Liver (tissue), 9 donors: ENCODE measurements around the gene NPNT. TPM values are rescaled to one million over a fixed set of nuclear protein-coding genes. Genes with fewer than 3 reads are reported as not detected.

Experiments
- DNase-seq: peaks from one replicate; pipeline ENCODE4 v3.0.0-alpha.2; 2017; ENCODE audit warnings: low spot score
- H3K27ac ChIP-seq, 2 donors: one replicate each; pipeline ENCODE4 v1.7.0; 2013; ENCODE audit warnings: inconsistent platforms in 2 of 2, low read length in 2 of 2, control low read depth in 1 of 2, low read depth in 1 of 2, mild to moderate bottlenecking in 1 of 2
- H3K27me3 ChIP-seq, 4 donors: one replicate each; pipeline versions ENCODE4 v1.6.1 to v1.7.0; 2013; ENCODE audit warnings: low read length in 3 of 4, inconsistent platforms in 1 of 4, mild to moderate bottlenecking in 1 of 4, moderate library complexity in 1 of 4; ENCODE audit not compliant: control insufficient read depth in 4 of 4, insufficient read depth in 4 of 4
- H3K36me3 ChIP-seq, 4 donors: one replicate each; pipeline versions ENCODE4 v1.6.1 to v1.7.0; 2013; ENCODE audit warnings: low read length in 3 of 4, mild to moderate bottlenecking in 3 of 4, low read depth in 1 of 4, moderate library complexity in 1 of 4; ENCODE audit not compliant: control insufficient read depth in 4 of 4, insufficient read depth in 3 of 4
- H3K4me1 ChIP-seq, 4 donors: one replicate each; pipeline versions ENCODE4 v1.6.1 to v1.7.0; 2013; ENCODE audit warnings: low read length in 3 of 4, mild to moderate bottlenecking in 3 of 4, moderate library complexity in 1 of 4; ENCODE audit not compliant: control insufficient read depth in 4 of 4, insufficient read depth in 4 of 4
- H3K4me3 ChIP-seq, 3 donors: one replicate each; pipeline versions ENCODE4 v1.6.1 to v1.7.0; 2013; ENCODE audit warnings: low read length in 3 of 3, control low read depth in 1 of 3, low read depth in 1 of 3, mild to moderate bottlenecking in 1 of 3
- H3K9ac ChIP-seq, 2 donors: one replicate each; pipeline ENCODE4 v1.7.0; 2013; ENCODE audit warnings: low read length in 2 of 2, mild to moderate bottlenecking in 2 of 2, moderate library complexity in 2 of 2, control low read depth in 1 of 2, low read depth in 1 of 2
- H3K9me3 ChIP-seq, 4 donors: one replicate each; pipeline versions ENCODE4 v1.6.1 to v1.7.0; 2013; ENCODE audit warnings: low read length in 3 of 4; ENCODE audit not compliant: control insufficient read depth in 4 of 4
- ATF3 ChIP-seq: IDR thresholded peaks from 2 replicates; pipeline ENCODE4 v1.6.1; 2016; ENCODE audit warnings: antibody characterized with exemption
- EGR1 ChIP-seq, 2 donors: IDR thresholded peaks; 2 replicates each; pipeline ENCODE4 v1.6.1; 2016 to 2018; ENCODE audit warnings: antibody characterized with exemption in 2 of 2, low read depth in 2 of 2
- FOXA1 ChIP-seq: IDR thresholded peaks from 2 replicates; pipeline ENCODE4 v1.6.1; 2016; ENCODE audit warnings: antibody characterized with exemption
- FOXA2 ChIP-seq: IDR thresholded peaks from 2 replicates; pipeline ENCODE4 v1.6.1; 2016; ENCODE audit warnings: antibody characterized with exemption
- GABPA ChIP-seq, 2 donors: IDR thresholded peaks in 1 of 2; conservative IDR thresholded peaks in 1 of 2; 2 replicates each; pipeline ENCODE4 v1.6.1; 2016; ENCODE audit warnings: antibody characterized with exemption in 2 of 2, mild to moderate bottlenecking in 1 of 2, moderate library complexity in 1 of 2
- HNF4A ChIP-seq, 2 donors: conservative IDR thresholded peaks; 2 replicates each; pipeline ENCODE4 v1.6.1; 2016; ENCODE audit warnings: antibody characterized with exemption in 2 of 2, mild to moderate bottlenecking in 2 of 2
- HNF4G ChIP-seq: IDR thresholded peaks from 2 replicates; pipeline ENCODE4 v1.6.1; 2016; ENCODE audit warnings: antibody characterized with exemption
- JUND ChIP-seq, 2 donors: IDR thresholded peaks; 2 replicates each; pipeline ENCODE4 v1.6.1; 2016; ENCODE audit warnings: antibody characterized with exemption in 2 of 2
- MAX ChIP-seq: IDR thresholded peaks from 2 replicates; pipeline ENCODE4 v1.6.1; 2016; ENCODE audit warnings: antibody characterized with exemption
- NR2F2 ChIP-seq: IDR thresholded peaks from 2 replicates; pipeline ENCODE4 v1.6.1; 2016; ENCODE audit warnings: antibody characterized with exemption
- RAD21 ChIP-seq, 2 donors: IDR thresholded peaks; 2 replicates each; pipeline ENCODE4 v1.6.1; 2016; ENCODE audit warnings: antibody characterized with exemption in 2 of 2, mild to moderate bottlenecking in 2 of 2
- RXRA ChIP-seq, 2 donors: IDR thresholded peaks; 2 replicates each; pipeline ENCODE4 v1.6.1; 2017 to 2018; ENCODE audit warnings: antibody characterized with exemption in 2 of 2, mild to moderate bottlenecking in 1 of 2
- SP1 ChIP-seq: IDR thresholded peaks from 2 replicates; pipeline ENCODE4 v1.6.1; 2018; ENCODE audit warnings: antibody characterized with exemption, mild to moderate bottlenecking
- TAF1 ChIP-seq: conservative IDR thresholded peaks from 2 replicates; pipeline ENCODE4 v1.6.1; 2016; ENCODE audit warnings: antibody characterized with exemption, mild to moderate bottlenecking
- YY1 ChIP-seq: IDR thresholded peaks from 2 replicates; pipeline ENCODE4 v1.6.1; 2016; ENCODE audit warnings: antibody characterized with exemption, mild to moderate bottlenecking
- WGBS: extraction: QIAGEN DNeasy Blood & Tissue Kit; methylation state at CpG from one replicate; pipeline ENCODE4 v1.1.7; 2013; 5-methylcytosine and 5-hydroxymethylcytosine counted together
- polyA plus RNA-seq, 2 donors: library from polyadenylated mRNA; stranded (reverse) in 1 of 2; unstranded in 1 of 2; fragments of 200-250 nt in 1 of 2; fragments of >200 nt in 1 of 2; fragmentation: Nextera tagmentation in 1 of 2; extraction: Ambion mirVana in 1 of 2; gene quantifications; one replicate each; pipeline versions ENCODE4 v1.2.1 to v1.2.3, GENCODE V29; 2013 to 2015
- total RNA-seq, 2 donors: library from RNA; depleted of rRNA; stranded (reverse); fragments of >200 nt; gene quantifications; one replicate each; pipeline ENCODE4 v1.2.3, GENCODE V29; 2014
- TF ChIP-seq, protein P1 (sequence below): IDR thresholded peaks from 2 replicates; pipeline ENCODE4 v1.6.1; 2016; ENCODE audit warnings: antibody characterized with exemption, mild to moderate bottlenecking
- TF ChIP-seq, protein P2 (sequence below): fragments of 150-350 bp; IDR thresholded peaks from 2 replicates; pipeline ENCODE4 v1.5.1; 2017; ENCODE audit warnings: improper control_type of control experiment, low read depth, low read length; ENCODE audit not compliant: missing input control
- TF ChIP-seq, protein P3 (sequence below): IDR thresholded peaks from 2 replicates; pipeline ENCODE4 v1.6.1; 2016; ENCODE audit warnings: antibody characterized with exemption
- donor health status: healthy.
- donor health status: healthy.
- donor health status: healthy.
- donor health status: healthy.
- donor health status: healthy.

The NPNT gene
- total and polyA plus RNA-seq, 4 donors: 1.3 to 4.4 (median 2.0) TPM

- DNase-seq: no peak
- TF ChIP-seq HNF4A (conservative IDR thresholded peaks at IDR 0.05) (no peak), RXRA (IDR thresholded peaks at IDR 0.05) (no peak), HNF4G (no peak), NR2F2 (no peak), EGR1 (IDR thresholded peaks at IDR 0.05; ENCODE audit: low read depth in 2 of 2) (no peak), ATF3 (no peak), YY1 (no peak), FOXA1 (no peak), SP1 (no peak), JUND (IDR thresholded peaks at IDR 0.05) (no peak), MAX (no peak), RAD21 (IDR thresholded peaks at IDR 0.05) (no peak)
- TF ChIP-seq, protein P1, sequence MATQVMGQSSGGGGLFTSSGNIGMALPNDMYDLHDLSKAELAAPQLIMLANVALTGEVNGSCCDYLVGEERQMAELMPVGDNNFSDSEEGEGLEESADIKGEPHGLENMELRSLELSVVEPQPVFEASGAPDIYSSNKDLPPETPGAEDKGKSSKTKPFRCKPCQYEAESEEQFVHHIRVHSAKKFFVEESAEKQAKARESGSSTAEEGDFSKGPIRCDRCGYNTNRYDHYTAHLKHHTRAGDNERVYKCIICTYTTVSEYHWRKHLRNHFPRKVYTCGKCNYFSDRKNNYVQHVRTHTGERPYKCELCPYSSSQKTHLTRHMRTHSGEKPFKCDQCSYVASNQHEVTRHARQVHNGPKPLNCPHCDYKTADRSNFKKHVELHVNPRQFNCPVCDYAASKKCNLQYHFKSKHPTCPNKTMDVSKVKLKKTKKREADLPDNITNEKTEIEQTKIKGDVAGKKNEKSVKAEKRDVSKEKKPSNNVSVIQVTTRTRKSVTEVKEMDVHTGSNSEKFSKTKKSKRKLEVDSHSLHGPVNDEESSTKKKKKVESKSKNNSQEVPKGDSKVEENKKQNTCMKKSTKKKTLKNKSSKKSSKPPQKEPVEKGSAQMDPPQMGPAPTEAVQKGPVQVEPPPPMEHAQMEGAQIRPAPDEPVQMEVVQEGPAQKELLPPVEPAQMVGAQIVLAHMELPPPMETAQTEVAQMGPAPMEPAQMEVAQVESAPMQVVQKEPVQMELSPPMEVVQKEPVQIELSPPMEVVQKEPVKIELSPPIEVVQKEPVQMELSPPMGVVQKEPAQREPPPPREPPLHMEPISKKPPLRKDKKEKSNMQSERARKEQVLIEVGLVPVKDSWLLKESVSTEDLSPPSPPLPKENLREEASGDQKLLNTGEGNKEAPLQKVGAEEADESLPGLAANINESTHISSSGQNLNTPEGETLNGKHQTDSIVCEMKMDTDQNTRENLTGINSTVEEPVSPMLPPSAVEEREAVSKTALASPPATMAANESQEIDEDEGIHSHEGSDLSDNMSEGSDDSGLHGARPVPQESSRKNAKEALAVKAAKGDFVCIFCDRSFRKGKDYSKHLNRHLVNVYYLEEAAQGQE: no peak
- TF ChIP-seq, protein P2, sequence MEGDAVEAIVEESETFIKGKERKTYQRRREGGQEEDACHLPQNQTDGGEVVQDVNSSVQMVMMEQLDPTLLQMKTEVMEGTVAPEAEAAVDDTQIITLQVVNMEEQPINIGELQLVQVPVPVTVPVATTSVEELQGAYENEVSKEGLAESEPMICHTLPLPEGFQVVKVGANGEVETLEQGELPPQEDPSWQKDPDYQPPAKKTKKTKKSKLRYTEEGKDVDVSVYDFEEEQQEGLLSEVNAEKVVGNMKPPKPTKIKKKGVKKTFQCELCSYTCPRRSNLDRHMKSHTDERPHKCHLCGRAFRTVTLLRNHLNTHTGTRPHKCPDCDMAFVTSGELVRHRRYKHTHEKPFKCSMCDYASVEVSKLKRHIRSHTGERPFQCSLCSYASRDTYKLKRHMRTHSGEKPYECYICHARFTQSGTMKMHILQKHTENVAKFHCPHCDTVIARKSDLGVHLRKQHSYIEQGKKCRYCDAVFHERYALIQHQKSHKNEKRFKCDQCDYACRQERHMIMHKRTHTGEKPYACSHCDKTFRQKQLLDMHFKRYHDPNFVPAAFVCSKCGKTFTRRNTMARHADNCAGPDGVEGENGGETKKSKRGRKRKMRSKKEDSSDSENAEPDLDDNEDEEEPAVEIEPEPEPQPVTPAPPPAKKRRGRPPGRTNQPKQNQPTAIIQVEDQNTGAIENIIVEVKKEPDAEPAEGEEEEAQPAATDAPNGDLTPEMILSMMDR: no peak
- TF ChIP-seq, protein P3, sequence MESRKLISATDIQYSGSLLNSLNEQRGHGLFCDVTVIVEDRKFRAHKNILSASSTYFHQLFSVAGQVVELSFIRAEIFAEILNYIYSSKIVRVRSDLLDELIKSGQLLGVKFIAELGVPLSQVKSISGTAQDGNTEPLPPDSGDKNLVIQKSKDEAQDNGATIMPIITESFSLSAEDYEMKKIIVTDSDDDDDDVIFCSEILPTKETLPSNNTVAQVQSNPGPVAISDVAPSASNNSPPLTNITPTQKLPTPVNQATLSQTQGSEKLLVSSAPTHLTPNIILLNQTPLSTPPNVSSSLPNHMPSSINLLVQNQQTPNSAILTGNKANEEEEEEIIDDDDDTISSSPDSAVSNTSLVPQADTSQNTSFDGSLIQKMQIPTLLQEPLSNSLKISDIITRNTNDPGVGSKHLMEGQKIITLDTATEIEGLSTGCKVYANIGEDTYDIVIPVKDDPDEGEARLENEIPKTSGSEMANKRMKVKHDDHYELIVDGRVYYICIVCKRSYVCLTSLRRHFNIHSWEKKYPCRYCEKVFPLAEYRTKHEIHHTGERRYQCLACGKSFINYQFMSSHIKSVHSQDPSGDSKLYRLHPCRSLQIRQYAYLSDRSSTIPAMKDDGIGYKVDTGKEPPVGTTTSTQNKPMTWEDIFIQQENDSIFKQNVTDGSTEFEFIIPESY: no peak
- no peaks in the 10 kb centered on the region for H3K9me3 ChIP-seq
- no peak overlapping the region for H3K27ac ChIP-seq
- H3K27me3 ChIP-seq: no peaks in the 10 kb centered on the region
- H3K4me1 ChIP-seq: no peaks in the 10 kb centered on the region
- WGBS: 72% methylated on average over 1 of the region's 1 CpG
- H3K4me3 ChIP-seq: no peak overlapping the region
- no peaks in the 10 kb centered on the region for H3K36me3 ChIP-seq
- no peak overlapping the region for H3K9ac ChIP-seq
Measured at GRCh38 chr4:105924341-105924740, 29.1 kb downstream of the NPNT start.

DNA sequence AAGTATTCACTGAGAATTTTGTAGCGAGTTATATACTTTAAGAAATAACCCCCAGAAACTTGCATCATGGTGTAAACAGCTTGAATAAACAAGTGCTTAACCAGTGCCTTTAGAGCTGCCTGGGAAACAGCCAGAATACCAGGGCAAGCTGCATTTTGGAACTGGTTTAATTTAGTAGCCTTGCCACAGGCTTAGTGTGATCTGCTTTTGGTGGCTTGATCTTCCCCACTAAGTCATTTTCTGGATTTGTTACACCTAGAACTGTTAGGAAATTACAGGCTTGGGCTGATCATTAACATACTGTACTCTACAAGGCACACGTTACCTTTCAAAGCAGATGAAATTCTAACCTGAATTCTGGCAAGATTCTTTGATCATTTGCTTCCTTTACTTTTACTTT lies 35.4 kb downstream of the NPNT start:
- TF ChIP-seq GABPA (IDR thresholded peaks at IDR 0.05 in 1 of 2, conservative IDR thresholded peaks at IDR 0.05 in 1 of 2): no peak
- no peak for TF ChIP-seq TAF1
- TF ChIP-seq FOXA2: no peak
- no peak for TF ChIP-seq JUND (IDR thresholded peaks at IDR 0.05)
- TF ChIP-seq, protein P3: no peak
- TF ChIP-seq NR2F2: no peak
- TF ChIP-seq, protein P1: no peak
- no peak for TF ChIP-seq YY1
- no peak for TF ChIP-seq ATF3
- Histone ChIP-seq H3K27ac (no peak overlapping the region), H3K27me3 (no peaks in the 10 kb centered on the region), H3K9me3 (no peaks in the 10 kb centered on the region), H3K9ac (no peak overlapping the region), H3K4me1 (no peaks in the 10 kb centered on the region), H3K4me3 (no peak overlapping the region), H3K36me3 (no peaks in the 10 kb centered on the region)
- 37% methylated on average over 2 of the region's 2 CpGs for whole genome bisulfite sequencing
- DNase-seq: no peak
